Ovary (tissue), 9 donors: ENCODE results near the gene KXD1. TPM values are rescaled to one million over a fixed set of nuclear protein-coding genes. Genes with fewer than 3 reads are reported as not detected.

ENCODE experiments used
- DNase-seq, 5 donors: peaks; one replicate each; pipeline ENCODE4 v3.0.0-alpha.2; 2019 to 2020
- H3K27ac ChIP-seq, 2 donors: fragments of 200-600 bp; one replicate each; pipeline versions ENCODE4 v1.5.1 to v1.8.0; 2019 to 2022
- H3K27me3 ChIP-seq: fragments of 200-600 bp; one replicate; pipeline ENCODE4 v1.8.0; 2022
- H3K36me3 ChIP-seq: fragments of 200-600 bp; sonication (generic); one replicate; pipeline ENCODE4 v1.5.1; 2019
- H3K4me1 ChIP-seq: one replicate; pipeline ENCODE4 v1.8.1; 2013; ENCODE audit warnings: mild to moderate bottlenecking, moderate library complexity; ENCODE audit not compliant: insufficient read depth
- H3K4me3 ChIP-seq: fragments of 200-600 bp; sonication (generic); one replicate; pipeline ENCODE4 v1.5.1; 2017
- H3K9me3 ChIP-seq, 2 donors: fragments of 200-600 bp in 1 of 2; sonication (generic) in 1 of 2; one replicate each; pipeline versions ENCODE4 v1.5.1 to v1.8.1; 2013 to 2019; ENCODE audit warnings: mild to moderate bottlenecking in 1 of 2, moderate library complexity in 1 of 2
- CTCF ChIP-seq, 3 donors: fragments of 450-650 bp in 2 of 3; fragments of 200-600 bp in 1 of 3; IDR thresholded peaks; one replicate each; pipeline versions ENCODE4 v1.5.1 to v1.8.0; 2016 to 2022; ENCODE audit warnings: antibody characterized with exemption in 3 of 3, mild to moderate bottlenecking in 1 of 3
- EP300 ChIP-seq: sonication (generic); formaldehyde crosslinking; IDR thresholded peaks from one replicate; pipeline ENCODE4 v1.6.1; 2017; ENCODE audit warnings: antibody characterized with exemption
- POLR2A ChIP-seq: fragments of 450-650 bp; IDR thresholded peaks from one replicate; pipeline ENCODE4 v1.6.1; 2017; ENCODE audit warnings: antibody characterized with exemption, mild to moderate bottlenecking, moderate library complexity
- WGBS, 3 donors: extraction: QIAGEN DNeasy Blood & Tissue Kit in 1 of 3; methylation state at CpG; one replicate each; pipeline versions ENCODE4 v1.1.5 to v1.1.7; 2013 to 2017; 5-methylcytosine and 5-hydroxymethylcytosine counted together
- intact Hi-C, 4 donors: fragments of 100-400 bp; cut with DNase I; formaldehyde crosslinking; loops; one replicate each; pipeline versions ENCODE4 v1.11.0 to v1.15.1; 2022 to 2023
- polyA plus RNA-seq, 2 donors: library from polyadenylated mRNA; stranded (reverse); fragments of 200-250 nt in 1 of 2; fragments of 350-450 nt in 1 of 2; fragmentation: Illumina TruSeq in 1 of 2; extraction: RNeasy Lipid Tissue Mini Kit (QIAGEN cat#74804) in 1 of 2; gene quantifications; one replicate each; pipeline ENCODE4 v1.2.3, GENCODE V29; 2013 to 2014
- total RNA-seq, 7 donors: library from RNA; depleted of rRNA in 2 of 7; stranded (reverse); fragments of >200 nt in 2 of 7; fragmentation: NEBNext Ultra II Directional in 3 of 7; extraction: Animal tissue kit (Norgen Biotek cat#: 25700) in 3 of 7; gene quantifications; one replicate each; pipeline versions ENCODE4 v1.1.0 to v1.2.4, GENCODE V29; 2016 to 2023
- donor health status: DM: no; HTN: no; CAD: no; lungs with moderate emphysema.
- donor health status: DM: no; HTN: no; CAD: no.
- donor health status: Bipolar disorder and iron deficiency.
- donor health status: DM: yes; HTN: yes; CAD: no.
- donor health status: DM: no; HTN: no; CAD: no.
- donor health status: DM: yes; HTN: yes; CAD: no.

The KXD1 gene
- total and polyA plus RNA-seq, 9 donors, result 52.0 to 78.3 (median 65.9) TPM

GRCh38 chr19:18571564-18572344, 14.1 kb downstream of the KXD1 start, which contains the start of gene UBA52:
Gene UBA52 (plus strand): TSS chr19:18571857. CDS start chr19:18573301, 1,444 bp downstream.
- intact Hi-C loops, result loop anchor here in 3 of 4 donors (10.0 kb wide), 2 partner anchors 107 to 117 kb away; no protein-coding TSS in a partner anchor
- WGBS, 3 donors, result 0 to 1% (median 0%) methylated on average over 74 to 75 of the region's 75 CpGs
- no peaks in the 10 kb centered on the region for H3K36me3 ChIP-seq

GRCh38 chr19:18574691-18575291, 17.1 kb downstream of the KXD1 start:
- peaks cover 7% of the 10 kb centered on the region for H3K4me1 ChIP-seq
- no peak for DNase-seq
- no peak overlapping the region for H3K27ac ChIP-seq
- intact Hi-C loops, result loop anchor here in 3 of 4 donors (10.0 kb wide), 2 partner anchors 110 to 120 kb away; no protein-coding TSS in a partner anchor
- no peaks in the 10 kb centered on the region for H3K36me3 ChIP-seq
- 89 to 90% (median 90%) methylated on average over 18 of the region's 18 CpGs for WGBS, 3 donors
- H3K9me3 ChIP-seq, result no peaks in the 10 kb centered on the region
- H3K4me3 ChIP-seq, result no peak overlapping the region
- TF ChIP-seq POLR2A, result no peak
- no peak for TF ChIP-seq CTCF (IDR thresholded peaks at IDR 0.05)
- no peak for TF ChIP-seq EP300
- H3K27me3 ChIP-seq, result no peaks in the 10 kb centered on the region

More at GRCh38 chr19:18571564-18572344, 14.1 kb downstream of the KXD1 start, which contains the start of gene UBA52:
- TF ChIP-seq CTCF (IDR thresholded peaks at IDR 0.05) (no peak), POLR2A (peak; percentile 96)
- DNase-seq, result peak; percentile 97 to 99 (median 98)
- peak within 1 kb of the TSS; percentile 72 to 81 for H3K27ac ChIP-seq
- H3K4me3 ChIP-seq, result peak within 1 kb of the TSS; percentile 99
- peaks cover 7% of the 10 kb centered on the region for H3K4me1 ChIP-seq
- H3K9me3 ChIP-seq, result no peaks in the 10 kb centered on the region
- no peaks in the 10 kb centered on the region for H3K27me3 ChIP-seq

- Histone ChIP-seq H3K9me3 (no peaks in the 10 kb centered on the region), H3K4me1 (peaks cover 7% of the 10 kb centered on the region), H3K27me3 (no peaks in the 10 kb centered on the region), H3K4me3 (no peak overlapping the region), H3K27ac (no peak overlapping the region), H3K36me3 (no peaks in the 10 kb centered on the region)
- 80 to 88% (median 81%) methylated on average over 8 of the region's 8 CpGs for WGBS, 3 donors
- TF ChIP-seq POLR2A, result no peak
- intact Hi-C loops, result loop anchor here in 3 of 4 donors (10.0 kb wide), 2 partner anchors 112 to 122 kb away; no protein-coding TSS in a partner anchor
- DNase-seq, result no peak
Measured at GRCh38 chr19:18576383-18576782, 18.7 kb downstream of the KXD1 start.

GRCh38 chr19:18577365-18577914, 19.8 kb downstream of the KXD1 start:
- Histone ChIP-seq H3K4me1 (peaks cover 7% of the 10 kb centered on the region), H3K27me3 (no peaks in the 10 kb centered on the region), H3K4me3 (no peak overlapping the region), H3K27ac (no peak overlapping the region), H3K36me3 (no peaks in the 10 kb centered on the region), H3K9me3 (no peaks in the 10 kb centered on the region)
- 73 to 82% (median 79%) methylated on average over 21 of the region's 21 CpGs for WGBS, 3 donors
- TF ChIP-seq CTCF (IDR thresholded peaks at IDR 0.05) (no peak), EP300 (no peak), POLR2A (no peak)
- DNase-seq, result no peak
- intact Hi-C loops, result loop anchor here in 3 of 4 donors (10.0 kb wide), 2 partner anchors 113 to 123 kb away; no protein-coding TSS in a partner anchor
